Smooth muscle cell (in vitro differentiated cells): Measurements from ENCODE around the gene AKT3. TPM values are rescaled to one million over a fixed set of nuclear protein-coding genes. Genes with fewer than 3 reads are reported as not detected.
"Not testable (repeated sequence)": the region's sequence is repeated elsewhere in the genome, so short reads cannot be mapped to it uniquely, and the experiment has no call there.

Experiments
- DNase-seq: peaks from one replicate; lab custom pipeline; 2025; ENCODE audit not compliant: unreplicated experiment; lab: John Stamatoyannopoulos, UW
- H2AFZ ChIP-seq: fragments of 200-600 bp; sonication (generic); 2 replicates; pipeline ENCODE4 v1.6.0; 2016; ENCODE audit warnings: antibody characterized with exemption, low read depth, mild to moderate bottlenecking
- H3F3A ChIP-seq: fragments of 200-600 bp; sonication (generic); 2 replicates; pipeline ENCODE4 v1.6.0; 2017; ENCODE audit warnings: antibody characterized with exemption, low read depth
- H3K27ac ChIP-seq: fragments of 200-600 bp; sonication (generic); 2 replicates; pipeline ENCODE4 v1.5.1; 2016; ENCODE audit warnings: low read depth, mild to moderate bottlenecking
- H3K27me3 ChIP-seq: fragments of 200-600 bp; sonication (generic); 2 replicates; pipeline ENCODE4 v1.6.1; 2016; ENCODE audit warnings: low read depth, mild to moderate bottlenecking
- H3K36me3 ChIP-seq: fragments of 200-600 bp; sonication (generic); 2 replicates; pipeline ENCODE4 v1.5.1; 2016; ENCODE audit warnings: low read depth
- H3K4me1 ChIP-seq: fragments of 200-600 bp; sonication (generic); 2 replicates; pipeline ENCODE4 v1.5.1; 2016; ENCODE audit warnings: low read depth
- H3K4me2 ChIP-seq: fragments of 200-600 bp; sonication (generic); 2 replicates; pipeline ENCODE4 v1.6.0; 2016; ENCODE audit warnings: mild to moderate bottlenecking
- H3K4me3 ChIP-seq: fragments of 200-600 bp; sonication (generic); 2 replicates; pipeline ENCODE4 v1.5.1; 2016; ENCODE audit warnings: mild to moderate bottlenecking
- H3K79me2 ChIP-seq: fragments of 200-600 bp; sonication (generic); 2 replicates; pipeline ENCODE4 v1.6.0; 2016; ENCODE audit warnings: low read depth, mild to moderate bottlenecking
- H3K9ac ChIP-seq: fragments of 200-600 bp; sonication (generic); 2 replicates; pipeline ENCODE4 v1.6.0; 2016; ENCODE audit warnings: low read depth
- H3K9me3 ChIP-seq: fragments of 200-600 bp; sonication (generic); replicated peaks from 2 replicates; pipeline ENCODE4 v1.5.1; 2016; ENCODE audit warnings: low read depth
- H4K20me1 ChIP-seq: fragments of 200-600 bp; sonication (generic); 2 replicates; pipeline ENCODE4 v1.6.0; 2016; ENCODE audit warnings: low read depth
- WGBS: methylation state at CpG from one replicate; pipeline ENCODE4 v1.1.7; 2016; ENCODE audit warnings: low lambda C conversion rate; 5-methylcytosine and 5-hydroxymethylcytosine counted together
- polyA plus RNA-seq: library from polyadenylated mRNA; unstranded; fragments of >200 nt; fragmentation: Nextera tagmentation; extraction: Ambion mirVana; gene quantifications from 2 replicates; pipeline ENCODE4 v1.2.1, GENCODE V29; 2016
- total RNA-seq: library from RNA; depleted of rRNA; stranded (reverse); fragments of >200 nt; gene quantifications from 2 replicates; pipeline ENCODE4 v1.2.3, GENCODE V29; 2014
- TF ChIP-seq, protein P1 (sequence below): fragments of 200-600 bp; sonication (generic); IDR thresholded peaks from 2 replicates; pipeline ENCODE4 v1.5.1; 2017; ENCODE audit warnings: borderline replicate concordance, mild to moderate bottlenecking, antibody characterized with exemption; ENCODE audit not compliant: insufficient read depth, poor library complexity, severe bottlenecking

AKT3 gene
- total and polyA plus RNA-seq, 2 experiments from 2014 or later: 5.5 to 32.3 TPM

DNA sequence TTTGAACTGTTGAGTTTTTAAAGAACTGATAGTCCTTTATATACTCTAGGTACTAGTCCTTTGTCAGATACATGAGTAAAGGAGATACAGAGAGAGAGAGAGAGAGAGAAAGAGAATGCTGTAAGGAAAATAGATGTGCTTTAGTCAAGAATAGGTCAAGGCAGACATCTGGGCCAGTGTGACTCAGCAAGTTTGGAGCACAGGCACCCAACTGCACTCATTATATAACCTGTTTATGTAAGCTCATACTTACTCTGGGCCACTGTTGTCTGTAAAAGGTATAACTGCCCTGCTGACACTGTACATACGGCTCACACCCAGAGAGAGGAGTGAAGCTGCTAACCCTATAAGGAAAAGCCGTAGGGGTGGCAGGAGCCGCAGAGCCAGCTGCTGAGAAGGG is 32.2 kb upstream of the AKT3 start:
- Histone ChIP-seq H3K27me3 (no peaks in the 10 kb centered on the region), H3K27ac (no peak overlapping the region), H3K4me2 (no peak overlapping the region), H4K20me1 (no peaks in the 10 kb centered on the region), H3K79me2 (no peaks in the 10 kb centered on the region), H2AFZ (no peak overlapping the region), H3K9ac (no peak overlapping the region), H3K36me3 (no peaks in the 10 kb centered on the region), H3K9me3 (no peaks in the 10 kb centered on the region), H3K4me3 (no peak overlapping the region), H3K4me1 (no peaks in the 10 kb centered on the region), H3F3A (no peaks in the 10 kb centered on the region)
- no peak for DNase-seq
- 91% methylated on average over 3 of the region's 3 CpGs for whole genome bisulfite sequencing
- TF ChIP-seq, protein P1, sequence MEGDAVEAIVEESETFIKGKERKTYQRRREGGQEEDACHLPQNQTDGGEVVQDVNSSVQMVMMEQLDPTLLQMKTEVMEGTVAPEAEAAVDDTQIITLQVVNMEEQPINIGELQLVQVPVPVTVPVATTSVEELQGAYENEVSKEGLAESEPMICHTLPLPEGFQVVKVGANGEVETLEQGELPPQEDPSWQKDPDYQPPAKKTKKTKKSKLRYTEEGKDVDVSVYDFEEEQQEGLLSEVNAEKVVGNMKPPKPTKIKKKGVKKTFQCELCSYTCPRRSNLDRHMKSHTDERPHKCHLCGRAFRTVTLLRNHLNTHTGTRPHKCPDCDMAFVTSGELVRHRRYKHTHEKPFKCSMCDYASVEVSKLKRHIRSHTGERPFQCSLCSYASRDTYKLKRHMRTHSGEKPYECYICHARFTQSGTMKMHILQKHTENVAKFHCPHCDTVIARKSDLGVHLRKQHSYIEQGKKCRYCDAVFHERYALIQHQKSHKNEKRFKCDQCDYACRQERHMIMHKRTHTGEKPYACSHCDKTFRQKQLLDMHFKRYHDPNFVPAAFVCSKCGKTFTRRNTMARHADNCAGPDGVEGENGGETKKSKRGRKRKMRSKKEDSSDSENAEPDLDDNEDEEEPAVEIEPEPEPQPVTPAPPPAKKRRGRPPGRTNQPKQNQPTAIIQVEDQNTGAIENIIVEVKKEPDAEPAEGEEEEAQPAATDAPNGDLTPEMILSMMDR: no peak

DNA sequence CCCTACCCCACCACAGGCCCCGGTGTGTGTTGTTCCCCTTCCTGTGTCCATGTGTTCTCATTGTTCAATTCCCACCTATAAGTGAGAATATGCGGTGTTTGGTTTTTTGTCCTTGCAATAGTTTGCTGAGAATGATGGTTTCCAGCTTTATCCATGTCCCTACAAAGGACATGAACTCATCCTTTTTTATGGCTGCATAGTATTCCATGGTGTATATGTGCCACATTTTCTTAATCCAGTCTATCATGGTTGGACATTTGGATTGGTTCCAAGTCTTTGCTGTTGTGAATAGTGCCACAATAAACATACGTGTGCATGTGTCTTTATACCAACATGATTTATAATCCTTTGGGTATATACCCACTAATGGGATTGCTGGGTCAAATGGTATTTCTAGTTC is 27.0 kb upstream of the AKT3 start:
- not testable (repeated sequence) for H2AFZ ChIP-seq, H3K36me3 ChIP-seq, H3K9ac ChIP-seq, DNase-seq, H4K20me1 ChIP-seq, H3K4me3 ChIP-seq, H3K27ac ChIP-seq, H3K9me3 ChIP-seq, H3K4me2 ChIP-seq, H3F3A ChIP-seq, H3K27me3 ChIP-seq, H3K79me2 ChIP-seq, H3K4me1 ChIP-seq
- 90% methylated on average over 3 of the region's 3 CpGs for WGBS

DNA sequence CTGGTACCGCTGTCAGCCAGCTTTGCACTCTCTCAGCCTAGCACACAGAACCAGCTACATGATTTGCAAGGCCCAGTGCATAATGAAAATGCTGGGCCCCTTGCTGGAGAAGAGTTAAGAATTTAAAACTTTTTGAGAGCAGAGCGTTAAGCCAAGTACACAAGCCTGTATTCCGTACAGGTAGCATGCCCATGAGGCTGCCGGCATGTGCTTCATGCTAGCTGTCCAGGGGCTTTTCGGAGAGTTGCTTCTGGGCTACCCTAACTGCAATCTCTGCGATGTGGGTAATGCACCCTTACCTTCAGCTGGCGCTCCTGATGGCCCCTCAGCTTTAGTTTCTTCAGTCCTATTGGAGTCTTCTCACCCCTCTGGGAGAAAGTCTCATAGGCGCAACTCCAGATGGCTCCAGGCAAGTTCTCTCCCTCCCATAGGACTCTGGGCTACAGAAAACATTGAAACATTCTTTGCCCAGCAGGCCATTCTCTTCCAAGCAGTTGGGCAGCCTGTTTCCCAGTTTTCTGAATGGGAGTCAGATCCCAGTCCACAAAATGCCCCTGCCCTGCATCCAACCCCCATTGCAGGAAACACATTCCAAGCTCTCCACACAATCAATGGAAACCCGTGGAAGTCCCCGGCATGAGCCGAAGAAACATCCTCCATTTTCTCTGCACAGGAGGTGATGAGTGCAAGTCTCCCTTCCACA is 5.7 kb upstream of the AKT3 start:
- Histone ChIP-seq H4K20me1 (no peaks in the 10 kb centered on the region), H3K4me2 (no peak overlapping the region), H3K9me3 (no peaks in the 10 kb centered on the region), H3K36me3 (no peaks in the 10 kb centered on the region), H3K27me3 (peaks cover 14% of the 10 kb centered on the region), H3K4me1 (peaks cover 6% of the 10 kb centered on the region), H3K4me3 (no peak overlapping the region), H3K9ac (no peak overlapping the region), H2AFZ (no peak overlapping the region), H3K79me2 (no peaks in the 10 kb centered on the region), H3F3A (peaks cover 7% of the 10 kb centered on the region), H3K27ac (no peak overlapping the region)
- 85% methylated on average over 11 of the region's 11 CpGs for WGBS
- no peak for DNase-seq
- TF ChIP-seq, protein P1: no peak

DNA sequence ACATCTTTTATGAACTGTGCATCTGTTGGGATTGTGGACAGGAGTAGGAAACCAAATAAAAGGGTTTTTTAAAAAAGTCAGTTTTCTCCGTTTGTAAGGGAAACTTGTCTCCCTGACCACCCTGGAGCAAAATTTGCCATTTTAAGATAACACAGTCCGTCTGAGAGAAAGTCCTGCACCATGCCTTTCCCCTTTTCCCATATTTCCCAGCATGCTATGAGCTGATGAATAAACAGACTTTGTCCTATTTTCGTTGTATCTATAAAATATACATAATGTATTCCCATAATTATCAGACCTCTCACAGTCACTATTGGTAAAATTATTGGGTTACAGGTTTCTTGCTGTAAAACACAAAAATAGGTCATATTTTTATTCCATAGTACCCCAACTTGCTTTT is 1.7 kb upstream of the AKT3 start:
- Histone ChIP-seq H4K20me1 (peaks cover 24% of the 10 kb centered on the region), H3K36me3 (no peaks in the 10 kb centered on the region), H3K9me3 (no peaks in the 10 kb centered on the region), H3F3A (peaks cover 14% of the 10 kb centered on the region), H3K27ac (no peak overlapping the region), H2AFZ (no peak overlapping the region), H3K4me1 (peaks cover 13% of the 10 kb centered on the region), H3K4me3 (no peak overlapping the region), H3K27me3 (no peaks in the 10 kb centered on the region), H3K79me2 (peaks cover 22% of the 10 kb centered on the region), H3K4me2 (peak overlapping the region; percentile 98), H3K9ac (no peak overlapping the region)
- TF ChIP-seq, protein P1: no peak
- no peak for DNase-seq
- WGBS: 42% methylated on average over 3 of the region's 3 CpGs
